GM13976 (cell line): Measurements from ENCODE around the gene BUD31.
"Not testable (repeated sequence)": the region's sequence is repeated elsewhere in the genome, so short reads cannot be mapped to it uniquely, and the experiment has no call there.

ENCODE experiments used
- DNase-seq: peaks from one replicate; pipeline ENCODE4 v3.0.0; 2012; ENCODE audit warnings: low spot score
- CTCF ChIP-seq: IDR thresholded peaks from 2 replicates; pipeline ENCODE4 v1.5.1; 2012; ENCODE audit warnings: borderline replicate concordance, mild to moderate bottlenecking; ENCODE audit not compliant: insufficient read depth; ENCODE audit errors: extremely low read depth, missing control alignments, control extremely low read depth
- in situ Hi-C: fragments of 300-500 bp; cut with MboI; formaldehyde crosslinking; loops from one replicate; pipeline ENCODE4 v1.12.0; 2022; ENCODE audit warnings: low sequenced_read_pairs, mixed read lengths, inconsistent platforms; ENCODE audit not compliant: unreplicated experiment

Gene BUD31

GRCh38 chr7:99429756-99430155, 21.0 kb downstream of the BUD31 start:
- in situ Hi-C loops, result no loop called here
- no peak for TF ChIP-seq CTCF
- no peak for DNase-seq

GRCh38 chr7:99431756-99432540, 23.2 kb downstream of the BUD31 start:
- in situ Hi-C loops, result not testable (repeated sequence)

GRCh38 chr7:99433158-99433557, 24.4 kb downstream of the BUD31 start:
- no peak for TF ChIP-seq CTCF
- DNase-seq, result no peak
- in situ Hi-C loops, result no loop called here

More at GRCh38 chr7:99431756-99432540, 23.2 kb downstream of the BUD31 start:
- not testable (repeated sequence) for DNase-seq

GRCh38 chr7:99437946-99438572, 29.3 kb downstream of the BUD31 start:
- in situ Hi-C loops, result no loop called here
- no peak for TF ChIP-seq CTCF
- no peak for DNase-seq

GRCh38 chr7:99438573-99439480, 30.1 kb downstream of the BUD31 start, which contains the start of the genes CPSF4 and PTCD1:
CPSF4 (plus strand) TSS chr7:99438943; CDS start chr7:99439083, 140 bp downstream.
PTCD1 (minus strand) TSS chr7:99438798; CDS start chr7:99435242, 3,556 bp downstream.
- in situ Hi-C loops, result no loop called here

GRCh38 chr7:99440195-99440594, 31.4 kb downstream of the BUD31 start:
- DNase-seq, result no peak
- in situ Hi-C loops, result no loop called here
- TF ChIP-seq CTCF, result no peak

More at GRCh38 chr7:99438573-99439480, 30.1 kb downstream of the BUD31 start, which contains the start of the genes CPSF4 and PTCD1:
- no peak for TF ChIP-seq CTCF
- DNase-seq, result peak; percentile 99

GRCh38 chr7:99446096-99446495, 37.3 kb downstream of the BUD31 start:
- in situ Hi-C loops, result no loop called here
- DNase-seq, result no peak
- TF ChIP-seq CTCF, result no peak
